SJCRH30 (cell line): ENCODE data around the gene TMEM108. TPM values are rescaled to one million over a fixed set of nuclear protein-coding genes. Genes with fewer than 3 reads are reported as not detected.

ENCODE experiments used
- DNase-seq, 2 experiments: peaks; one replicate each; pipeline ENCODE4 v3.0.0-alpha.2; 2015 to 2020
- H3K27ac ChIP-seq: fragments of 250-450 bp; sonication (Bioruptor Pico); 2 replicates; pipeline ENCODE4 v1.5.1; 2020; ENCODE audit warnings: mild to moderate bottlenecking, moderate library complexity
- H3K27me3 ChIP-seq: fragments of 250-450 bp; sonication (Bioruptor Pico); 2 replicates; pipeline ENCODE4 v1.5.1; 2020; ENCODE audit warnings: mild to moderate bottlenecking, moderate library complexity
- H3K36me3 ChIP-seq: fragments of 250-450 bp; sonication (Bioruptor Pico); 2 replicates; pipeline ENCODE4 v1.5.1; 2020; ENCODE audit warnings: mild to moderate bottlenecking, moderate library complexity
- H3K4me1 ChIP-seq: fragments of 250-450 bp; sonication (Bioruptor Pico); 2 replicates; pipeline ENCODE4 v1.5.1; 2020; ENCODE audit warnings: mild to moderate bottlenecking, moderate library complexity
- H3K4me3 ChIP-seq: fragments of 250-450 bp; sonication (Bioruptor Pico); 2 replicates; pipeline ENCODE4 v1.5.1; 2020; ENCODE audit warnings: mild to moderate bottlenecking, moderate library complexity
- H3K9me3 ChIP-seq: fragments of 250-450 bp; sonication (Bioruptor Pico); replicated peaks from 2 replicates; pipeline ENCODE4 v1.5.1; 2020; ENCODE audit warnings: mild to moderate bottlenecking, moderate library complexity
- total RNA-seq: library from RNA; depleted of rRNA; stranded (reverse); fragments of >200 nt; shearing (Covaris generic); gene quantifications from 2 replicates; pipeline ENCODE4 v1.2.3, GENCODE V29; 2014

Gene TMEM108
- total RNA-seq, 1 experiment from 2014 or later = 14.1 TPM

DNA sequence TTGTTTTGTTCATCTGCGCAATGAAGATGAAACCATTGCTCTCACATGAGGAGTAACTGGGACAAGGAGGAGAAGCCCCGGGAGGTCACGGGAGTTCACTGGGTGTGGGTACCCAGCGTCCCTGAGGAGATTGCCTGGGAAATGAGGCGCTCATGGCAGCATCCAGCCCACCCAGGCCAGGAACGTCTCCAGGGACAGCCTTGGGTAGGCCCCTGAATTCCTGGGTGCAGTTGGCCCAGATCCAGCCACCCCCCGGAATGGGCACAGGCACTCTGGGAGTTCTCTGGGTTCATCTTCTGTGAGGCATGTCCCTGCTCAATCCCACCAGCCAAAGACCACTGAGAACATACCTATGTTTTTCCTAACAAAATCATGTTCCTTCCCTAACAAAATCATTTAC, 380.2 kb downstream of the TMEM108 start:
- Histone ChIP-seq H3K27me3 (no peaks in the 10 kb centered on the region), H3K4me1 (no peaks in the 10 kb centered on the region), H3K9me3 (no peaks in the 10 kb centered on the region), H3K36me3 (no peaks in the 10 kb centered on the region), H3K4me3 (no peak overlapping the region), H3K27ac (no peak overlapping the region)
- DNase-seq = no peak

DNA sequence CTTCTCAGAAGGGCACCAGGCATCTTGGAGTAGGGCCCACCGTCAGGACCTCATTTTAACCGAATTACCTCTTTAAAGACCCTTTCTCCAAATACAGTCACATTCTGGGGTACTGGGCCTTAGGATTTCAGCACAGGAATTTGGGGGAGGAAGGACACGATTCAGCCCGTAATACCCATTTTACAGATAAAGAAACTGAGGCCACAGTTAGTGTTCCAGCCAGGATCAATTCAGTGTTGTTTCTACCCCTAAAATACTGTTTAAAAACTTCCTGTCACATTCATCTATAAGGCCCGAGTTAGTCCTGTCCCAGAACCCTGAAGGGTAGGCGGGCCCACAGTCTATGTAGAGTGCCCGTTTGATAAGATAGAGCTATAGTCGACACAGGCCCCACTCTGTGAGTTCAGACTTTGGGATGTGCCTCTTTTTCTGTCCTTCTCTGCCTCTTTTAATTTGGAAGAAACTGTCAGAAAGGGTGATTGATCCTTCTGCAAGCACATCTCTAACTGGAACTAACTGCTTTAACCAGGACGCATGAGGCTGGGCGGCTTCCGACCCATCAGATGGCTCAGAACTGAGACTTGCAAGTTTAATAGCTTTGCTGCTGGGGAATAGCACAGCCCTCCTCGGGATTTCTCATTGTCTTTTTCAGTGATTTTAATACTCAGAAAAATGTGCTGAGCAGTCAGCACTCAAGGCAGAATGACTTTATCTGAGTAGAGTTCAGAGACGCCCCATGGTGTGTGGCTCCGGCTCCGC, 381.1 kb downstream of the TMEM108 start:
- Histone ChIP-seq H3K9me3 (no peaks in the 10 kb centered on the region), H3K4me1 (peaks cover 2% of the 10 kb centered on the region; the same call in 1 of the 2 replicates), H3K4me3 (no peak overlapping the region), H3K27ac (no peak overlapping the region), H3K27me3 (no peaks in the 10 kb centered on the region), H3K36me3 (no peaks in the 10 kb centered on the region)
- no peak for DNase-seq

DNA sequence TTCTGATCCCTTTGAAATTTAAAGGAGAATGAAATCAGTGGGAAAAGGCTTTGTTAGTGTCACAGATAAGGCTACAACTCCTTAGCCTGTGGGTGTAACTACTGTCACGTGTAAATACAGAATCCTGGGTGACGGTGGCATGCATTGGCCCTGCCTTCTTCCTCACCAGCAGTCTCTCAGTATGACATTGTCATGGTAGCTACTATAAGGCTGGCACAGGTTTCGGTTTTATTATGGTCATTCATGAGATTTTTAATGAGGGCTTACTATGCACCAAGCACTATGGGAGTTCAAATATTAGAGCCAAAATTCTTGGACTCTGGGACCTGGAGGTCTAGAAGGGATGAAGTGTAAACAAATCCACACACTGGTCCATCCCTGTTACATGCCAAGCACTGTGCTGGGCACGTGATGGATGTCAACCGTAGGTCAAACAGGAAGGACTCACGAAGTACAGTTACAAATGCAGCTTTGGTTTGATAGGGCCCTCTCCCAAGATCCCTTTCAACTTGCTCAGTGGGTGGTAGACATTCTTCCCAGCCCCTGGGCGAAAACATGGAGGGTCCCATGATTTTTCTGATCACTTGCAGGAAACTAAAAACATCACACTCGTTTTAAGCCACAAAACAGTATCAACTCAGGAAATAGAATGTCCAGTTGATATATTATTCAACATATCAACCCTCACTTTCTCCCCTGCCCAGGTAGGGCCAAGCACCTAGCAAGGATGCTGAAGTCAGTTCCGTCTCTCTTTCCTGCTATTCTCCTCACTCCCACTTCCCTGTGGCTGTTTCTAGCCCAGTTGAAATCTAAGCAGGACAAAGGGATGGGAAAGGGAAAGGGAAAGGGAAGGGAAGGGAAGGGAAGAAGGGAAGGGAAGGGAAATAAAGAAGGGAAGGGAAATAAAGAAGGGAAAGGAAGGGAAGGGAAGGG, 387.0 kb downstream of the TMEM108 start:
- Histone ChIP-seq H3K9me3 (no peaks in the 10 kb centered on the region), H3K4me3 (no peak overlapping the region), H3K36me3 (no peaks in the 10 kb centered on the region), H3K27me3 (no peaks in the 10 kb centered on the region), H3K4me1 (peaks cover 2% of the 10 kb centered on the region; the same call in 1 of the 2 replicates), H3K27ac (no peak overlapping the region)
- no peak for DNase-seq

DNA sequence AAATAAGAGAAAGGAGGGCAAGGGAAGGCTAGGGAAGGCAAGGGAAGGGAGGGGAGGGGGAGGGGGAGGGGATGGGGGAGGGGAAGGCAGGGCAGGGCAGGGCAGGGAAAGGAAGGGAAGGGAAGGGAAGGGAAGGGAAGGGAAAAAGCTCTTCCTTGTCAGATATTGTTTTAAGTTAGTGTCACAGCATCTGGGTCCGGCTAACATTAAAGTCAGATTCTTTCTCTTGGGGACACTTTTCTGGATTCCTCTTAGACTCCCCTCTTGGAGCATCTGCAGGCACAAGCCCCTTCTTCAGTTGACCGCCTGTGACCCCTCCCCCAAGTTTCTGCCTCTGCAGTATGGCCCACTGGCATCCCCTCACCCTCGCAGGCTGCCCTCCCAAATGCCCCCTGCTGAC, 387.7 kb downstream of the TMEM108 start:
- H3K4me1 ChIP-seq = peaks cover 2% of the 10 kb centered on the region; the same call in 1 of the 2 replicates
- H3K27ac ChIP-seq = no peak overlapping the region
- DNase-seq = no peak
- no peaks in the 10 kb centered on the region for H3K36me3 ChIP-seq
- H3K27me3 ChIP-seq = no peaks in the 10 kb centered on the region
- H3K4me3 ChIP-seq = no peak overlapping the region
- no peaks in the 10 kb centered on the region for H3K9me3 ChIP-seq

DNA sequence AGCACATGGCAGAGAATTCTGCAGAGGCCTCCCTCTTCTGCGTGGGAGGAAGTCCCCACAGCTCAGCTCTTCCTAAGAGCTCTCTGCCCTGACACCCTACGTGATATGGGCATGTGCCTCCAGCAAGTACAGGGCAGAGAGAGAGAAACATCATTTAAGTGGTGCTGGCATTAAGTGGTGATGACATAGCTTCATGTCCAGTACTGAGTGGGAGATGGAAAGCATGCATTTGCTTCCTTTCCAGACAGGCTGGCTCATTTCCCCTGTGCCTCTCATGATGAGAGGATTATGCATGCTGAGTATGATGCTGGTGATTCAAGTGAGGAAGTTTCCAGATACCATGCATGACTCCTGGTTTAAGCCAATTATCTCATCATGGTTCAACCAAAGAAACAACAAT, 388.5 kb downstream of the TMEM108 start:
- H3K4me3 ChIP-seq = no peak overlapping the region
- no peak for DNase-seq

DNA sequence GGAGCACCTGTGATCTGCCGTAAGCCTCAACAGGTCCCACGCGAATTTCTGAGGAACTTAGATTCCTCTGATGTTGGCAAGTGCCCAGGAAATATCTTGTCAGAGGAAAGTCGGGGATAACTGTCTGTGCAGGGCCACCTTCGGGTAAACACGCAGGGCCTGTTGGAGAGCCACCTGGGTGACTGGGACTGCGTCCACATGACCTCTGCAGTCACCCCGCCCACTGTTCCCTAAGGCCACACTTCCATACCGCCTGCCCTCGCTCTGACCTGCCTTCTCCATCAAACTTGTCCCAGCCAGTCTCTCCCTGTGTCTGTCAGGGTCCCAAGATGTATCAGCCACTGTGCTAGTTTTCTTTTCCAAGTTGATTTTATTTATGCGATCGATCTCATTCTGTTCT, 390.4 kb downstream of the TMEM108 start:
- H3K36me3 ChIP-seq = no peaks in the 10 kb centered on the region
- H3K4me1 ChIP-seq = peaks cover 2% of the 10 kb centered on the region; the same call in 1 of the 2 replicates
- no peak for DNase-seq

More for the DNA sequence above, 388.5 kb downstream of the TMEM108 start:
- no peak overlapping the region for H3K27ac ChIP-seq
- peaks cover 2% of the 10 kb centered on the region; the same call in 1 of the 2 replicates for H3K4me1 ChIP-seq
- no peaks in the 10 kb centered on the region for H3K27me3 ChIP-seq
- no peaks in the 10 kb centered on the region for H3K9me3 ChIP-seq
- no peaks in the 10 kb centered on the region for H3K36me3 ChIP-seq

DNA sequence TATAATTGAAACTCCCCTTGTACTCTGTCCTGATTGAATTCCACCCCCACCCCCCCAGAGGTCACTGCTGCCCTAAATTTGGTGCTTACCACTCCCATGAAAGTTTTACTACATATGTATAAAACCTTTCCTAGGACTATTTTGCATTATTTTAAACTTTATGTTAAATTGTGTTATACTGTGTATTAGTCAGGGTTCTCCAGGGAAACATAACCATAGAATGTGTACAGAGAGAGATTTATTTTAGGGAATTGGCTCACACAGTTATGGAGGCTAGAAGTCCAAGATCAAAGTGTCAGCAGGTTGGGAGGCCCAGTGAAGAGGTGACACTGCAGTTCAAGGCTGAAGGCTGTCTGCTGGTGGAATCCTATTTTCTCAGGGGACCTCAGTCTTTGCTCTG, 390.9 kb downstream of the TMEM108 start:
- no peak overlapping the region for H3K27ac ChIP-seq
- H3K4me3 ChIP-seq = no peak overlapping the region
- H3K4me1 ChIP-seq = no peaks in the 10 kb centered on the region
- DNase-seq = no peak
- H3K36me3 ChIP-seq = no peaks in the 10 kb centered on the region
- H3K27me3 ChIP-seq = no peaks in the 10 kb centered on the region
- no peaks in the 10 kb centered on the region for H3K9me3 ChIP-seq

More for the DNA sequence above, 390.4 kb downstream of the TMEM108 start:
- no peaks in the 10 kb centered on the region for H3K27me3 ChIP-seq
- no peak overlapping the region for H3K27ac ChIP-seq
- no peaks in the 10 kb centered on the region for H3K9me3 ChIP-seq
- no peak overlapping the region for H3K4me3 ChIP-seq

DNA sequence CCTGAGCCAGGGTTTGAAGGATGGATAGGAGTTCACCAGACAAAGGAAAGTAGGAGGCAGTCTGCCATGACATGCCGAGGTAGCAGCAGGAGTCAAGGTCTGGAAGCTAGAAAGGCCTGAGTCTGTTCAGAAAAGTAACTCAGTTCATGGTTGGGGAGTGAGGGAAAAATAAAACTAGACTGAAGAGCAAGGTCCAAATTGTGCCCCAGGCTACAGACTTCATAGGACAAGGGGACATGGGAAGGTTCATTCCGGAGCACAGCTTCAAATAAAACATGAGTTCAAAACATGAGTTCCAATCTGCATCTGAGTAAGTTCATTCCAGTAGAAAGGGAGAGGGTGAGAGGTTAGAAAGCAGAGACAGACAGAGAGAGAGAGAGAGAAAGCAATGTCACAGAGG, 401.4 kb downstream of the TMEM108 start:
- 0 out of 2 replicates have a peak, but pooled peaks cover 2% of the 10 kb centered on the region for H3K9me3 ChIP-seq
- no peaks in the 10 kb centered on the region for H3K4me1 ChIP-seq
- no peak overlapping the region for H3K4me3 ChIP-seq
- H3K27ac ChIP-seq = no peak overlapping the region
- H3K27me3 ChIP-seq = no peaks in the 10 kb centered on the region
- H3K36me3 ChIP-seq = no peaks in the 10 kb centered on the region
- no peak for DNase-seq

DNA sequence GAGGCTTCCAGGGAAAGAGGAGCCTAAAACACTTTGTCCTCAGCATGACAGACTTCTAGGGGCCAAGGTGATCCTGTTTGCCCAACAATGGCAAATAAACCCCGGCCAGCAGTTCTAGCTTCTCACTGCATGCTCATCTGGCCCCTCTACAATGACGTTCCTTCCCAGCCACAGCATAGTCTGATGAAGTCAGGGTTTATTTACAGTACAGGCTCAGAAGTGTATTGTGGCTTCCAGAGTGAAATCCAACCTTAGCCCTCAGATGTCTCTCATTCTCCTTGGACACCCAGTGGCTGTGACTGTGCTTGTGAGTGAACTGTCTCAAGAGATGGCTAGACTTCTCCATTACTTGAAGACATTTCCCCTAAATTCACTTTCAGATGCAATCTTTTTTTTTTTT, 402.5 kb downstream of the TMEM108 start:
- Histone ChIP-seq H3K4me1 (no peaks in the 10 kb centered on the region), H3K27ac (no peak overlapping the region), H3K27me3 (no peaks in the 10 kb centered on the region), H3K4me3 (no peak overlapping the region), H3K36me3 (no peaks in the 10 kb centered on the region), H3K9me3 (0 out of 2 replicates have a peak, but pooled peaks cover 2% of the 10 kb centered on the region)
- DNase-seq = no peak

DNA sequence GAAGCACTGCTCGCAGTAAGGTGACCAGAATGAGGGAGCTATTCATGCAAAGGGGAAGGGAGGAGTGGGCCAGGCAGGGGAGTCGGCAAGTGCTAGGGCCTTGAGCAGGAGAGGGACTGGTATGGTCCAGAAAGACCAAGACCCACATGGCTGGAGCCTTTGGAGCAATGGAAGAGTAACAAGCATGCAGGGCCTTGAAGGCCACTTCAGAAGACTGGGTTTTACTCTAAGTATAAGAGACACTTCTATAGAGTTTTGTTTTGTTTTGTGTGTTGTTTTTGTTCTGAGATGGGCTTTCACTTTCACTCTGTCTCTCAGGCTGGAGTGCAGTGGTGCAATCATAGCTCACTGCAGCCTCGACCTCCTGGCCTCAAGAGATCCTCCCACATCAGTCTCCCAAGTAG, 403.7 kb downstream of the TMEM108 start:
- Histone ChIP-seq H3K27ac (no peak overlapping the region), H3K27me3 (no peaks in the 10 kb centered on the region), H3K4me1 (no peaks in the 10 kb centered on the region), H3K4me3 (no peak overlapping the region), H3K36me3 (no peaks in the 10 kb centered on the region), H3K9me3 (0 out of 2 replicates have a peak, but pooled peaks cover 2% of the 10 kb centered on the region)
- DNase-seq = no peak

DNA sequence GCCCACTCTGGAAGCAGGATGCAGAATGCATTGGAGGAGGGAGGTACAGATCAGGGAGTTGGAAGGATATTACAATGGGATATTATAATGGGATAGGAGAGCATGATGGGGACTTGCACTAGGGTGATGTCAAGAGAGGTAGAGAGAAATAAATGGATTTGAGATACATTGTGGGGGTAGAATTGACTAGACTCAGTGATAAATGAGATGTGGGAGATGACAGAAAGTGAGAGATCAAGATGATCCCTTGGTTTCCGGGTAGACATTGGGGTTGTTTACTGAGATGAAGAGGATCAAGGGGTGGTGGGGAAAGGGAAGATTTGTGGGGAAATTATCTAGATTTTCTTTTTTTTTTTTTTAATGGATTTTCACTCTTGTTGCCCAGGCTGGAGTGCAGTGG, 404.3 kb downstream of the TMEM108 start:
- DNase-seq = no peak
- H3K27ac ChIP-seq = no peak overlapping the region
- H3K4me1 ChIP-seq = no peaks in the 10 kb centered on the region
- no peaks in the 10 kb centered on the region for H3K36me3 ChIP-seq
- 0 out of 2 replicates have a peak, but pooled peaks cover 2% of the 10 kb centered on the region for H3K9me3 ChIP-seq
- H3K4me3 ChIP-seq = no peak overlapping the region
- H3K27me3 ChIP-seq = no peaks in the 10 kb centered on the region

DNA sequence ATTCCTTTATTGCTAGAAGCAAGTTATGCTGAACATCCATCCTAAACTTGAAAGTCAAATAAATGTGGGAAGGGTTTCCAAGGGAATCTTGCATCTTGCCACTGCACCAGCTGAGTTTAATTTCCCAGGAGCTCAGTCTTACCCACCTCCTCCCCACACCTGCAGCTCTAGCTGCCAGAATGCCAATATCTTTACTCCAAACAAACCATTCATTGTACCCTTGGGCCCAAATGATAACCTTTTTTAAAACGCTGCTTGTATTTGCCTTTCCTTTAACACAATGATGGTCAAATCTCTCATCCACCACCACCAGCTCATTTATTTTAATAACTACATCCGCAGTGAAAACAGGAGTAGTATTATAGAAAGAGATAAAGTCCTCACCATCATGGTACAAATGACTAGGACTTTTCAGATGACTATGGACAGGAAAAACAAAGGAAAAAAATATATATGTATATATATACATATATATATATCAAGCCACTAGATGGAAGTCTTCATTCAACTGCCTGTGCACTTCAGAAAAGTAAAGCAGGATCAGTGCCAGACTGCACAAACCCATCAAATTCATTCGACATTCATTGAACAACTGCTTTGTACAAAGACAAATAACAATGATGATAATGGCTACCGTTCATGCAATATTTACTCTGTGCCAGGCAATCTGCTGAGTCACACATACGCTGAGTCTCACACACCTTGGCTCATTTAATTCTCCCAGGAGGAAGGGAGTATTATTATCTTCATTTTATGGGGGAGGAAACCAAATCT, 405.6 kb downstream of the TMEM108 start:
- H3K4me1 ChIP-seq = no peaks in the 10 kb centered on the region
- DNase-seq = peak in 1 of 2 experiments; percentile 36
- no peaks in the 10 kb centered on the region for H3K27me3 ChIP-seq
- no peak overlapping the region for H3K4me3 ChIP-seq
- no peak overlapping the region for H3K27ac ChIP-seq
- 0 out of 2 replicates have a peak, but pooled peaks cover 2% of the 10 kb centered on the region for H3K9me3 ChIP-seq
- H3K36me3 ChIP-seq = no peaks in the 10 kb centered on the region

DNA sequence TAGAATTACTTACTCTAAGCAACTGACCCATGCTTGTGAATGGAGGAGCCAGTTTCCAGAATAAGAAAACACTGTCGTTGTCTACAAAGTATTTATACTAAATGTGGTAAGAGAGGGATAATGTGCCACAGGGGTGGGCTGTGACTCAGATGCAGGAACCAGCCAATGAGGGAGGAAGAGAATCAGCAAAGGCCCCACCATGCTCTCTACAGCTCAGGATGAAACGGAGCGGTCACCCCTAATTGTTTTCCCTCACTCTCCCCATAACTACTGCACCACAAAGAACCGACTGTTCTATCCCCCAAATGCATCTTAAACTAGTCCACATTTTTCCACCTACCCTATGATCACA, 406.2 kb downstream of the TMEM108 start:
- Histone ChIP-seq H3K36me3 (no peaks in the 10 kb centered on the region), H3K9me3 (0 out of 2 replicates have a peak, but pooled peaks cover 2% of the 10 kb centered on the region), H3K4me1 (no peaks in the 10 kb centered on the region), H3K27me3 (no peaks in the 10 kb centered on the region), H3K4me3 (no peak overlapping the region), H3K27ac (no peak overlapping the region)
- no peak for DNase-seq

DNA sequence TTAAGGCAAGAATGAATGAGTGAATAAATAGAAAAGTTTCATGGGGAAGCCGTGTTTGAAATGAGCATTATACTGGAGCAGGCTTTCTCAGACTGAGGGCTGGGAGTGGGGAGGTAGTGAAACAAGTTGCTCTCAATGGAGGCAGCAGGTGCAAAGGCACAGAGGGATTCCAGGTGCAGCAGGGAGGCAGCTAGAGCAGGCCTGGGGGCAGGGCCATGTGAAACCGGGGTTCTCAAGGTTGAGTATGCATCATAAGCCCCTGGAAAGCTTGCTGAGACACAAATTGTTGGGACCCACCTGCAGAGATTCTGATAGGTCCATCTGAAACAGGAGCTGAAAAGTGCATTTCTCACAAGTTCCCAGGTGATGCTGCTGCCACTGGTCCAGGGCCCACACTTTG, 406.9 kb downstream of the TMEM108 start:
- no peaks in the 10 kb centered on the region for H3K4me1 ChIP-seq
- 0 out of 2 replicates have a peak, but pooled peaks cover 2% of the 10 kb centered on the region for H3K9me3 ChIP-seq
- no peak overlapping the region for H3K4me3 ChIP-seq
- no peak overlapping the region for H3K27ac ChIP-seq
- H3K27me3 ChIP-seq = no peaks in the 10 kb centered on the region
- no peak for DNase-seq
- no peaks in the 10 kb centered on the region for H3K36me3 ChIP-seq
